CD4-positive, alpha-beta memory T cell (primary cell): ENCODE results near the gene FIZ1. TPM values are rescaled to one million over a fixed set of nuclear protein-coding genes. Genes with fewer than 3 reads are reported as not detected.

ENCODE experiments used
- CTCF ChIA-PET: fragments of 350-600 bp; sonication (Branson Sonifier 250); formaldehyde crosslinking; loops from one replicate; lab custom pipeline; 2021; ENCODE audit warnings: inconsistent platforms; ENCODE audit not compliant: partially characterized antibody; lab: Charles Lee
- POLR2A ChIA-PET: fragments of 350-600 bp; sonication (Branson Sonifier 250); formaldehyde crosslinking; loops from one replicate; lab custom pipeline; 2021; ENCODE audit not compliant: partially characterized antibody; lab: Charles Lee
- DNase-seq, 5 donors: peaks; one replicate each; pipeline versions ENCODE4 v3.0.0 to v3.0.0-alpha.2; 2020 to 2022; ENCODE audit warnings: mixed read lengths in 1 of 5
- H3K27ac ChIP-seq: one replicate; pipeline ENCODE4 v1.7.0; 2013; ENCODE audit warnings: low read depth, low read length
- H3K27me3 ChIP-seq: 2 replicates; pipeline ENCODE4 v1.7.0; 2013; ENCODE audit warnings: mild to moderate bottlenecking, low read length, moderate library complexity; ENCODE audit not compliant: insufficient read depth
- H3K36me3 ChIP-seq: 2 replicates; pipeline ENCODE4 v1.7.0; 2013; ENCODE audit warnings: mild to moderate bottlenecking, low read length, moderate library complexity; ENCODE audit not compliant: insufficient read depth
- H3K4me1 ChIP-seq: 2 replicates; pipeline ENCODE4 v1.7.0; 2013; ENCODE audit warnings: mild to moderate bottlenecking, low read length, moderate library complexity; ENCODE audit not compliant: insufficient read depth
- H3K4me3 ChIP-seq, 2 donors: one replicate each; pipeline ENCODE4 v1.7.0; 2013; ENCODE audit warnings: low read length in 2 of 2, mild to moderate bottlenecking in 1 of 2
- H3K9me3 ChIP-seq, 2 donors: one replicate each; pipeline ENCODE4 v1.7.0; 2013; ENCODE audit warnings: low read length in 2 of 2, control low read depth in 1 of 2; ENCODE audit not compliant: control insufficient read depth in 1 of 2
- H3K27ac Mint-ChIP-seq, 7 donors: one replicate each; pipeline ENCODE4 v1.8.0; 2020 to 2021; ENCODE audit warnings: mixed read lengths in 7 of 7, mild to moderate bottlenecking in 6 of 7, inconsistent platforms in 3 of 7, moderate library complexity in 3 of 7
- H3K27me3 Mint-ChIP-seq, 2 donors: one replicate each; pipeline ENCODE4 v1.8.0; 2020 to 2021; ENCODE audit warnings: mixed read lengths in 2 of 2
- H3K36me3 Mint-ChIP-seq, 2 donors: one replicate each; pipeline ENCODE4 v1.8.0; 2020 to 2021; ENCODE audit warnings: mixed read lengths in 2 of 2, inconsistent platforms in 1 of 2, mild to moderate bottlenecking in 1 of 2
- H3K4me1 Mint-ChIP-seq, 4 donors: one replicate each; pipeline ENCODE4 v1.8.0; 2020 to 2021; ENCODE audit warnings: mixed read lengths in 4 of 4, mild to moderate bottlenecking in 1 of 4
- H3K4me3 Mint-ChIP-seq, 8 donors: one replicate each; pipeline ENCODE4 v1.8.0; 2020 to 2021; ENCODE audit warnings: mixed read lengths in 8 of 8, mild to moderate bottlenecking in 7 of 8, moderate library complexity in 6 of 8, inconsistent platforms in 3 of 8
- H3K9me3 Mint-ChIP-seq, 8 donors: one replicate each; pipeline ENCODE4 v1.8.0; 2020 to 2021; ENCODE audit warnings: mixed read lengths in 8 of 8, mild to moderate bottlenecking in 5 of 8, inconsistent platforms in 3 of 8, moderate library complexity in 1 of 8
- intact Hi-C: fragments of 100-400 bp; cut with micrococcal nuclease; formaldehyde crosslinking; loops from one replicate; pipeline ENCODE4 v1.15.1; 2023
- polyA plus RNA-seq, 2 donors: library from polyadenylated mRNA; unstranded; fragments of 300-500 nt; fragmentation: Illumina TruSeq; gene quantifications; one replicate each; pipeline ENCODE4 v1.2.3, GENCODE V29; 2021
- total RNA-seq, 2 experiments: library from RNA; stranded (reverse); gene quantifications; one replicate each; pipeline ENCODE4 v1.2.3, GENCODE V29; 2021

The FIZ1 gene
- total and polyA plus RNA-seq, 4 experiments from 2014 or later = 0.99 to 26.4 (median 13.1) TPM

DNA sequence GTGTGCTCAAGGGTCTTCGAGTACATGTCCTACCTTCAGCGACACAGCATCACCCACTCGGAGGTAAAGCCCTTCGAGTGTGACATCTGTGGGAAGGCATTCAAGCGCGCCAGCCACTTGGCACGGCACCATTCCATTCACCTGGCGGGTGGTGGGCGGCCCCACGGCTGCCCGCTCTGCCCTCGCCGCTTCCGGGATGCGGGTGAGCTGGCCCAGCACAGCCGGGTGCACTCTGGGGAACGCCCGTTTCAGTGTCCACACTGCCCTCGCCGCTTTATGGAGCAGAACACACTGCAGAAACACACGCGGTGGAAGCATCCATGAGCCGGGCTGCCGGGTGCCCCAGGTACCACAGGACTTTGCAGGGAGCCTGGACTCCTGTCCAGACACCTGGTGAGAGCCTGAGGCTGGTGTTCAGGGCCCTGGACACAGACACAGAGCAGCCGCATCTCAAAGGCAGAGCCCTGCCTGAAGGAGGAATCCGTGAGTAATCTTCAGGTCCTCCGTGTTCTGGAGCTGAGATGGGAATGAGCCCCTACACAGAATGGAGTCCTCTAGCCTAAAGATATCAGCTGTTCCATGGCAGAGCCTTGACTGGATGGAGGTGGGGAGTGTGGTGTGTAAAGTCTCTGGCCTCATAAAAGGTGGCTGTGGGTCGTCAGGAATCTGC lies 45.7 kb upstream of the FIZ1 start:
- no peaks in the 10 kb centered on the region for H3K9me3 ChIP-seq
- ChIA-PET CTCF (interaction anchor here (1.6 to 4.1 kb wide), 3 partner anchors 13 to 177 kb away, joined by 5 to 36 read pairs (median 6); no protein-coding TSS in a partner anchor), POLR2A (interaction anchor here (3.7 to 4.0 kb wide), 2 partner anchors 10 to 11 kb away, joined by 51 to 84 read pairs; partner anchors contain the start of gene U2AF2)
- peaks cover 7% of the 10 kb centered on the region for H3K36me3 ChIP-seq
- intact Hi-C loops = loop anchor here (5.0 kb wide), 3 partner anchors 38 to 528 kb away; partner anchors contain the start of genes PPP1R12C, UBE2S and ZNF865
- H3K4me1 Mint-ChIP-seq = peaks cover 25 to 59% (median 42%) of the 10 kb centered on the region in 4 donors
- peak overlapping the region in 5 of 7 donors; percentile 57 to 90 (median 68) for H3K27ac Mint-ChIP-seq
- H3K4me3 Mint-ChIP-seq = peak overlapping the region; percentile 69 to 96 (median 92)
- H3K27me3 Mint-ChIP-seq = no peaks in the 10 kb centered on the region
- H3K27ac ChIP-seq = no peak overlapping the region
- peak in 1 of 5 donors; percentile 31 for DNase-seq
- H3K4me3 ChIP-seq = no peak overlapping the region
- H3K36me3 Mint-ChIP-seq = peaks cover 4 to 13% of the 10 kb centered on the region in 2 donors
- peaks cover 0 to 1% (median 0%) of the 10 kb centered on the region in 8 donors for H3K9me3 Mint-ChIP-seq
- no peaks in the 10 kb centered on the region for H3K27me3 ChIP-seq
- peaks cover 50% of the 10 kb centered on the region for H3K4me1 ChIP-seq

DNA sequence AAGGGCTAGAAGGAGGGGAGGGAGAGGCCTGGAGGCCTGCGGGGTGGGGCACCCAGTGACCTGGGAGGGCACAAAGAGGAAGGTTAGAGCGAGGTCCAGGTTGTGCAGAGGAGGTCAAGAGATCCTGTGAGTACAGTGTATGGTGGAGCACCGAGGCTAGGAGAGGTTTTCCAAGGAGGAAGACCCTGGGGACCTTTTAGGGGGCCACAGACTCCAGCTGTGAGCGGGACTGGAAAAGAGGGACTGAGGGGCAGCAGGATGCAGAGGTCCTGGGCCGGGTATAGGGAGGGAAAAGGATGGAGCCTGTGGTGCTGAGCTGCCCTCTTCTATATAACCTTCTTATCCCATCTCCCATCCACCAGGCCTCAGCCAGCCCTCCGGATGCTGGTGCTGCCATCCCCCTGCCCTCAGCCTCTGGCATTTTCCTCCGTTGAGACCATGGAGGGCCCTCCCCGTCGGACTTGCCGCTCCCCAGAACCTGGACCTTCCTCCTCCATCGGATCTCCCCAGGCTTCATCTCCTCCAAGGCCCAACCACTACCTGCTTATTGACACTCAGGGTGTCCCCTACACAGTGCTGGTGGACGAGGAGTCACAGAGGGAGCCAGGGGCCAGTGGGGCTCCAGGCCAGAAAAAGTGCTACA lies 45.0 kb upstream of the FIZ1 start:
- no peaks in the 10 kb centered on the region for H3K27me3 ChIP-seq
- CTCF ChIA-PET = interaction anchor here (4.1 kb wide), 1 partner anchor 12 kb away, joined by 36 read pairs; no protein-coding TSS in a partner anchor
- H3K4me1 Mint-ChIP-seq = peaks cover 26 to 56% (median 41%) of the 10 kb centered on the region in 4 donors
- peak in 1 of 5 donors; percentile 30 for DNase-seq
- H3K27ac ChIP-seq = peak overlapping the region; percentile 69
- POLR2A ChIA-PET = interaction anchor here (3.7 to 4.0 kb wide), 2 partner anchors 11 kb away, joined by 51 to 84 read pairs; partner anchors contain the start of gene U2AF2
- H3K9me3 ChIP-seq = no peaks in the 10 kb centered on the region
- peaks cover 0 to 1% (median 0%) of the 10 kb centered on the region in 8 donors for H3K9me3 Mint-ChIP-seq
- H3K4me3 ChIP-seq = peak overlapping the region; percentile 52 to 83
- H3K4me3 Mint-ChIP-seq = peak overlapping the region; percentile 83 to 96 (median 92)
- intact Hi-C loops = loop anchor here (5.0 kb wide), 3 partner anchors 37 to 527 kb away; partner anchors contain the start of genes PPP1R12C, UBE2S and ZNF865
- H3K36me3 ChIP-seq = peaks cover 7% of the 10 kb centered on the region
- peaks cover 54% of the 10 kb centered on the region for H3K4me1 ChIP-seq
- H3K36me3 Mint-ChIP-seq = peaks cover 4 to 13% of the 10 kb centered on the region in 2 donors
- H3K27ac Mint-ChIP-seq = peak overlapping the region; percentile 73 to 93 (median 89)
- no peaks in the 10 kb centered on the region for H3K27me3 Mint-ChIP-seq

DNA sequence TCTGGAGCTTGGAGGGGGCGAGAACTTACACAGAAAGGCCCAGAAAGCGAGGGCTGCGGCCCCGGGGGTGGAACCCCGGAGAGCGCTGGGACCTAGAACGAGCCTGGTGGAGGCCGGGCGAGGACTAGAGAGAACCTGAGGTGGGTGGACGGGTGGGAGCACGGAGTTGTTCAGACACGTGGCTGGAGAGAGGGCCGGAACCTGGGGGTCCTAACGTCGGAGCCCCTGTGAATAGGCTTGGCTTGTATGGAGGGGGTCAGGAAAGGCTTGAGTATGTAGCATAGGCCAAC lies 44.5 kb upstream of the FIZ1 start:
- H3K4me3 ChIP-seq = peak overlapping the region; percentile 52 to 83
- peak overlapping the region; percentile 83 to 96 (median 92) for H3K4me3 Mint-ChIP-seq
- H3K27me3 ChIP-seq = no peaks in the 10 kb centered on the region
- H3K27ac Mint-ChIP-seq = peak overlapping the region; percentile 73 to 93 (median 89)
- no peak for DNase-seq
- CTCF ChIA-PET = interaction anchor here (4.1 kb wide), 1 partner anchor 12 kb away, joined by 36 read pairs; no protein-coding TSS in a partner anchor
- peaks cover 52% of the 10 kb centered on the region for H3K4me1 ChIP-seq
- H3K4me1 Mint-ChIP-seq = peaks cover 29 to 61% (median 45%) of the 10 kb centered on the region in 4 donors
- H3K9me3 ChIP-seq = no peaks in the 10 kb centered on the region
- intact Hi-C loops = loop anchor here (1.0 to 5.0 kb wide), 6 partner anchors 9 to 527 kb away; partner anchors contain the start of genes EPN1, PPP1R12C, UBE2S and ZNF865
- peaks cover 9 to 17% of the 10 kb centered on the region in 2 donors for H3K36me3 Mint-ChIP-seq
- H3K27me3 Mint-ChIP-seq = no peaks in the 10 kb centered on the region
- peak overlapping the region; percentile 69 for H3K27ac ChIP-seq
- peaks cover 0 to 1% (median 0%) of the 10 kb centered on the region in 8 donors for H3K9me3 Mint-ChIP-seq
- POLR2A ChIA-PET = interaction anchor here (2.1 to 4.0 kb wide), 3 partner anchors 10 to 44 kb away, joined by 23 to 84 read pairs (median 51); partner anchors contain the start of genes FIZ1, U2AF2 and ZNF524
- H3K36me3 ChIP-seq = peaks cover 7% of the 10 kb centered on the region

DNA sequence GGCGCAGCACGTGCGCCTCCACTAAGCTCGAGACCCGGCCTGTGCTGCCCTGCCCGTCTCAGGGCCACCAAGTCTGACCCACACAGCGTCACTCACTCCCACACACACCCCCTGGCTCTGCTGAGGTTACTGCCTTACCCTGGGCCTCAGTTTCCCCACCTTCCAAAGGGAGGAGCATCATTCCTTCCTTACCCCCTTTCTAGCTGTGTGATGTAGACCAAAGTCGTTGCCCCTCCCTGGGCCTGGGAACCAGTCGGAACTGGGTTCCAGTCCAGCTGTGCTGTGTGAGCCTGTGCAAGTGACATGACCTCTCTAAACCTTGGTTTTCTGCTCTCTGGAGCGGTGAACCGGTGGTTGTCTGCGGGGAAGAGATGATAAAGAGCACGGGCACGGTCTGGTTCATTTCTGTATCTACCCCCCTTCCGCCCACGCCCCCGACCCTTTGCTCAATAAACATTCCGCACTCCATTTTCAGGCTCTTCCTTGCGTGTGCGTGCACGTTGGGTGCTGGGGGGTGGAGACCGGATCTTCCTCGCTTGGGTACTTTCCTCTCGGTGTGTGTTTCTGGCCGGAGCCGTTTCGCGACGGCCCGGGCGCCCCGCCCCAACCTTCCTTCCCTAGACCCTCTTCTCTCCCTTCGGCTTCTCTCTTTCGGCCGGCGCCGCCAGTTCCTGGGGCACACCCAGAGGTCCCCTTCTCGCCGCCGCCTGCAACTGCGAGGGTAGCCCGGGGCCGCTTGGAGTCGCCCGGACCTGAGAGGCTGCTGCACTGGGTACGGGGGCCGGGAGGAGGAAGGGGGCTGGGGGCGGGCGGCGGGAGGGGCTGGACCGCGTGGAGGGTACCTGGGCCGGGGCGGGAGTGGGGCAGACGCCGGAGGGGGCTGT lies 43.9 kb upstream of the FIZ1 start, which contains the start of gene ZNF581:
TSS of gene ZNF581 (plus strand) at position 647 of the 884 bp plus-strand sequence. CDS start 923 bp downstream, outside the sequence.
- intact Hi-C loops = loop anchor here (1.0 to 5.0 kb wide), 6 partner anchors 8 to 526 kb away; partner anchors contain the start of genes EPN1, PPP1R12C, UBE2S and ZNF865
- peaks cover 30 to 63% (median 47%) of the 10 kb centered on the region in 4 donors for H3K4me1 Mint-ChIP-seq
- H3K27me3 Mint-ChIP-seq = no peaks in the 10 kb centered on the region
- H3K4me3 Mint-ChIP-seq = peak within 1 kb of the TSS; percentile 86 to 96 (median 92)
- Histone ChIP-seq H3K9me3 (no peaks in the 10 kb centered on the region), H3K27me3 (no peaks in the 10 kb centered on the region), H3K27ac (peak within 1 kb of the TSS; percentile 69), H3K4me3 (peak within 1 kb of the TSS; percentile 53 to 83), H3K36me3 (peaks cover 7% of the 10 kb centered on the region), H3K4me1 (peaks cover 46% of the 10 kb centered on the region)
- H3K36me3 Mint-ChIP-seq = peaks cover 9 to 17% of the 10 kb centered on the region in 2 donors
- POLR2A ChIA-PET = interaction anchor here (0.9 to 4.0 kb wide), 18 partner anchors 9 to 1454 kb away, joined by 3 to 84 read pairs (median 4); partner anchors contain the start of genes FIZ1, HSPBP1, MBOAT7 and PPP6R1
- peak within 1 kb of the TSS; percentile 87 to 99 (median 94) for H3K27ac Mint-ChIP-seq
- CTCF ChIA-PET = interaction anchor here (1.0 to 1.9 kb wide), 3 partner anchors 10 to 17 kb away, joined by 3 to 10 read pairs (median 6); no protein-coding TSS in a partner anchor
- peak; percentile 77 to 85 (median 79) for DNase-seq
- peaks cover 0 to 1% (median 0%) of the 10 kb centered on the region in 8 donors for H3K9me3 Mint-ChIP-seq

DNA sequence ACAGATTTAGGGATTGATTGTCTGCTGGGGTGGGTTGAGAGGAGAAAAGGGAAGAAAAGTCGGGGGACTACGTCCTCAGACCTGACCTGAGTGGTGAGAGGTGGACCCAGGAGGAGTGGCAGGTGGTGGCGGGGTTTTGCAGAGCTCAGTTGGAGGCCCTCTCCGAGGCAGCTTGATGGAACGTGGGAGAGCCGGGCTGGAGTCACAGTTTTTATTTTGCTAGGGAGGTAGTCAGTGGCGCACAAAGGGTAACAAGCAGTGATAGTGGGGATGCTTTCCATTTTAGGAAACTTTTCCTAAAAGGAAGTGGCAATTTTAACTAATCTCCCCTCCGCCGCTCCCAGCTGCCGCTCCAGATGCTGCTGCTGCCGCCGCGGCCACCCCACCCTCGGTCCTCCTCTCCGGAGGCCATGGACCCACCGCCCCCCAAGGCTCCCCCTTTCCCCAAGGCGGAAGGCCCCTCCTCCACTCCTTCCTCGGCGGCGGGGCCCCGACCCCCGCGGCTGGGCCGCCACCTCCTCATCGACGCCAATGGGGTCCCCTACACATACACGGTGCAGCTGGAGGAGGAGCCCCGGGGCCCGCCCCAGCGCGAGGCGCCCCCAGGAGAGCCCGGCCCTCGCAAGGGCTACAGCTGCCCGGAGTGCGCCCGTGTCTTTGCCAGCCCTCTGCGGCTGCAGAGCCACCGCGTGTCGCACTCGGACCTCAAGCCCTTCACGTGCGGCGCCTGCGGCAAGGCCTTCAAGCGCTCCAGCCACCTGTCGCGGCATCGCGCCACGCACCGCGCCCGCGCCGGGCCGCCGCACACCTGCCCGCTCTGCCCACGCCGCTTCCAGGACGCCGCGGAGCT lies 43.1 kb upstream of the FIZ1 start:
- peaks cover 35 to 67% (median 51%) of the 10 kb centered on the region in 4 donors for H3K4me1 Mint-ChIP-seq
- H3K27ac ChIP-seq = peak overlapping the region; percentile 69
- peak overlapping the region; percentile 90 to 99 (median 95) for H3K27ac Mint-ChIP-seq
- H3K27me3 Mint-ChIP-seq = no peaks in the 10 kb centered on the region
- peaks cover 14 to 23% of the 10 kb centered on the region in 2 donors for H3K36me3 Mint-ChIP-seq
- POLR2A ChIA-PET = interaction anchor here (0.9 to 4.0 kb wide), 18 partner anchors 9 to 1453 kb away, joined by 3 to 84 read pairs (median 4); partner anchors contain the start of genes FIZ1, HSPBP1, MBOAT7 and PPP6R1
- no peak for DNase-seq
- intact Hi-C loops = loop anchor here (1.0 to 5.0 kb wide), 6 partner anchors 7 to 525 kb away; partner anchors contain the start of genes EPN1, PPP1R12C, UBE2S and ZNF865
- peaks cover 0 to 1% (median 0%) of the 10 kb centered on the region in 8 donors for H3K9me3 Mint-ChIP-seq
- CTCF ChIA-PET = interaction anchor here (0.6 to 1.9 kb wide), 6 partner anchors 9 to 16 kb away, joined by 3 to 10 read pairs (median 4); no protein-coding TSS in a partner anchor
- H3K36me3 ChIP-seq = peaks cover 7% of the 10 kb centered on the region
- H3K4me3 Mint-ChIP-seq = peak overlapping the region; percentile 86 to 96 (median 92)
- no peaks in the 10 kb centered on the region for H3K27me3 ChIP-seq
- peak overlapping the region; percentile 78 to 83 for H3K4me3 ChIP-seq
- peaks cover 47% of the 10 kb centered on the region for H3K4me1 ChIP-seq
- H3K9me3 ChIP-seq = no peaks in the 10 kb centered on the region
